ENCODE measurements around the gene TMEM170A.
"Not testable (repeated sequence)": the region's sequence is repeated elsewhere in the genome, so short reads cannot be mapped to it uniquely, and the experiment has no call there.

Gene TMEM170A

GRCh38 chr16:75432828-75433731 lies 31.4 kb downstream of the TMEM170A start, which contains the start of gene CFDP1:
TSS of gene CFDP1 (minus strand) at chr16:75433503. CDS start at chr16:75433352, 151 bp downstream.
- H3K27me3 Mint-ChIP-seq: no peaks in the 10 kb centered on the region
- H3K9me3 Mint-ChIP-seq: no peaks in the 10 kb centered on the region
- peaks cover 2% of the 10 kb centered on the region for H3K36me3 Mint-ChIP-seq
- peaks cover 45% of the 10 kb centered on the region for H3K4me1 Mint-ChIP-seq
- H3K27ac Mint-ChIP-seq: peak within 1 kb of the TSS; percentile 91
- peak within 1 kb of the TSS; percentile 89 for H3K4me3 Mint-ChIP-seq

- peak overlapping the region; percentile 17 for H3K4me3 Mint-ChIP-seq
Observed at GRCh38 chr16:75429621-75430403, 34.7 kb downstream of the TMEM170A start.

GRCh38 chr16:75426524-75426923 lies 38.0 kb downstream of the TMEM170A start:
- not testable (repeated sequence) for H3K9me3 Mint-ChIP-seq, H3K27me3 Mint-ChIP-seq, H3K27ac Mint-ChIP-seq, H3K36me3 Mint-ChIP-seq, H3K4me3 Mint-ChIP-seq
- peaks cover 55% of the 10 kb centered on the region for H3K4me1 Mint-ChIP-seq

More at GRCh38 chr16:75429621-75430403, 34.7 kb downstream of the TMEM170A start:
- peaks cover 7% of the 10 kb centered on the region for H3K36me3 Mint-ChIP-seq
- H3K4me1 Mint-ChIP-seq: peaks cover 68% of the 10 kb centered on the region
- no peaks in the 10 kb centered on the region for H3K9me3 Mint-ChIP-seq
- H3K27ac Mint-ChIP-seq: no peak overlapping the region
- H3K27me3 Mint-ChIP-seq: no peaks in the 10 kb centered on the region

GRCh38 chr16:75424105-75424762 lies 40.3 kb downstream of the TMEM170A start:
- H3K36me3 Mint-ChIP-seq, H3K27ac Mint-ChIP-seq, H3K4me3 Mint-ChIP-seq, H3K9me3 Mint-ChIP-seq, H3K27me3 Mint-ChIP-seq: not testable (repeated sequence)
- H3K4me1 Mint-ChIP-seq: peaks cover 56% of the 10 kb centered on the region

- Mint-ChIP-seq H3K9me3 (no peaks in the 10 kb centered on the region), H3K4me3 (no peak overlapping the region), H3K36me3 (peaks cover 5% of the 10 kb centered on the region), H3K27me3 (no peaks in the 10 kb centered on the region), H3K4me1 (peaks cover 54% of the 10 kb centered on the region), H3K27ac (peak overlapping the region; percentile 17)
Observed at GRCh38 chr16:75423723-75424104, 40.8 kb downstream of the TMEM170A start.

- no peaks in the 10 kb centered on the region for H3K27me3 Mint-ChIP-seq
- H3K9me3 Mint-ChIP-seq: no peaks in the 10 kb centered on the region
- no peaks in the 10 kb centered on the region for H3K36me3 Mint-ChIP-seq
- H3K4me3 Mint-ChIP-seq: no peak overlapping the region
- H3K27ac Mint-ChIP-seq: peak overlapping the region; percentile 66
- peaks cover 48% of the 10 kb centered on the region for H3K4me1 Mint-ChIP-seq
Observed at GRCh38 chr16:75421820-75422126, 42.7 kb downstream of the TMEM170A start.

- no peaks in the 10 kb centered on the region for H3K9me3 Mint-ChIP-seq
- H3K36me3 Mint-ChIP-seq: peaks cover under 1% of the 10 kb centered on the region
- H3K27ac Mint-ChIP-seq: peak overlapping the region; percentile 66
- no peaks in the 10 kb centered on the region for H3K27me3 Mint-ChIP-seq
- H3K4me3 Mint-ChIP-seq: peak overlapping the region; percentile 35
- H3K4me1 Mint-ChIP-seq: peaks cover 46% of the 10 kb centered on the region
Observed at GRCh38 chr16:75420987-75421819, 43.3 kb downstream of the TMEM170A start.

- H3K4me1 Mint-ChIP-seq: peaks cover 59% of the 10 kb centered on the region
- H3K4me3 Mint-ChIP-seq: no peak overlapping the region
- no peak overlapping the region for H3K27ac Mint-ChIP-seq
- H3K9me3 Mint-ChIP-seq: no peaks in the 10 kb centered on the region
- H3K27me3 Mint-ChIP-seq: no peaks in the 10 kb centered on the region
- peaks cover 5% of the 10 kb centered on the region for H3K36me3 Mint-ChIP-seq
Observed at GRCh38 chr16:75416904-75417565, 47.5 kb downstream of the TMEM170A start.

- Mint-ChIP-seq H3K36me3 (peaks cover 5% of the 10 kb centered on the region), H3K4me1 (peaks cover 43% of the 10 kb centered on the region), H3K27me3 (no peaks in the 10 kb centered on the region), H3K27ac (peak overlapping the region; percentile 32), H3K9me3 (no peaks in the 10 kb centered on the region), H3K4me3 (no peak overlapping the region)
Observed at GRCh38 chr16:75415169-75415905, 49.2 kb downstream of the TMEM170A start.

- no peaks in the 10 kb centered on the region for H3K9me3 Mint-ChIP-seq
- H3K27ac Mint-ChIP-seq: no peak overlapping the region
- no peak overlapping the region for H3K4me3 Mint-ChIP-seq
- peaks cover 38% of the 10 kb centered on the region for H3K4me1 Mint-ChIP-seq
- peaks cover 8% of the 10 kb centered on the region for H3K36me3 Mint-ChIP-seq
- no peaks in the 10 kb centered on the region for H3K27me3 Mint-ChIP-seq
Observed at GRCh38 chr16:75413951-75414350, 50.5 kb downstream of the TMEM170A start.

GRCh38 chr16:75406943-75407342 lies 57.5 kb downstream of the TMEM170A start:
- Mint-ChIP-seq H3K4me1 (peaks cover 9% of the 10 kb centered on the region), H3K9me3 (no peaks in the 10 kb centered on the region), H3K27me3 (no peaks in the 10 kb centered on the region), H3K27ac (no peak overlapping the region), H3K4me3 (no peak overlapping the region), H3K36me3 (peaks cover 6% of the 10 kb centered on the region)

- H3K27ac Mint-ChIP-seq: peak overlapping the region; percentile 46
Observed at GRCh38 chr16:75402821-75403475, 61.5 kb downstream of the TMEM170A start.

GRCh38 chr16:75402159-75402820 lies 62.2 kb downstream of the TMEM170A start:
- no peaks in the 10 kb centered on the region for H3K9me3 Mint-ChIP-seq
- H3K36me3 Mint-ChIP-seq: peaks cover 5% of the 10 kb centered on the region
- no peaks in the 10 kb centered on the region for H3K27me3 Mint-ChIP-seq
- peaks cover 14% of the 10 kb centered on the region for H3K4me1 Mint-ChIP-seq
- peak overlapping the region; percentile 51 for H3K4me3 Mint-ChIP-seq
- H3K27ac Mint-ChIP-seq: peak overlapping the region; percentile 98

More at GRCh38 chr16:75402821-75403475, 61.5 kb downstream of the TMEM170A start:
- Mint-ChIP-seq H3K36me3 (peaks cover 5% of the 10 kb centered on the region), H3K9me3 (no peaks in the 10 kb centered on the region), H3K27me3 (no peaks in the 10 kb centered on the region), H3K4me3 (no peak overlapping the region), H3K4me1 (peaks cover 14% of the 10 kb centered on the region)
